Nephron progenitor cell (in vitro differentiated cells): Measurements from ENCODE around the gene GRK3.

Experiments used
- DNase-seq: peaks from one replicate; pipeline ENCODE4 v3.0.0; 2021
- H3K27ac Mint-ChIP-seq: 2 replicates; pipeline ENCODE4 v1.8.0; 2021; ENCODE audit warnings: mild to moderate bottlenecking, moderate library complexity, mixed read lengths
- H3K27me3 Mint-ChIP-seq: 2 replicates; pipeline ENCODE4 v1.8.0; 2021; ENCODE audit warnings: mild to moderate bottlenecking, low read depth, mixed read lengths; ENCODE audit not compliant: poor library complexity
- H3K36me3 Mint-ChIP-seq: 2 replicates; pipeline ENCODE4 v1.8.0; 2021; ENCODE audit warnings: low read depth, mixed read lengths
- H3K4me1 Mint-ChIP-seq: 2 replicates; pipeline ENCODE4 v1.8.0; 2021; ENCODE audit warnings: mixed read lengths
- H3K4me3 Mint-ChIP-seq: 2 replicates; pipeline ENCODE4 v1.8.0; 2021; ENCODE audit warnings: mild to moderate bottlenecking, moderate library complexity, mixed read lengths
- H3K9me3 Mint-ChIP-seq: 2 replicates; pipeline ENCODE4 v1.8.0; 2021; ENCODE audit warnings: mild to moderate bottlenecking, moderate library complexity, mixed read lengths
- CTCF ChIP-seq: fragments of 200-600 bp; sonication (generic); IDR thresholded peaks from 2 replicates; pipeline ENCODE4 v1.5.0; 2021; ENCODE audit warnings: antibody characterized with exemption

GRK3 gene

GRCh38 chr22:25765016-25765367, 200.5 kb downstream of the GRK3 start:
- DNase-seq: no peak
- Mint-ChIP-seq H3K36me3 (peaks cover 5% of the 10 kb centered on the region), H3K27me3 (peaks cover 50% of the 10 kb centered on the region), H3K4me1 (no peaks in the 10 kb centered on the region), H3K27ac (no peak overlapping the region), H3K4me3 (no peak overlapping the region), H3K9me3 (peaks cover 27% of the 10 kb centered on the region)
- TF ChIP-seq CTCF: no peak

- Mint-ChIP-seq H3K9me3 (peaks cover 27% of the 10 kb centered on the region), H3K4me1 (no peaks in the 10 kb centered on the region), H3K27me3 (peaks cover 50% of the 10 kb centered on the region), H3K27ac (no peak overlapping the region), H3K4me3 (no peak overlapping the region), H3K36me3 (peaks cover 5% of the 10 kb centered on the region)
- no peak for TF ChIP-seq CTCF
- no peak for DNase-seq
Observed at GRCh38 chr22:25765801-25766200, 201.3 kb downstream of the GRK3 start.

- Mint-ChIP-seq H3K27ac (no peak overlapping the region), H3K9me3 (peaks cover 27% of the 10 kb centered on the region), H3K27me3 (peaks cover 50% of the 10 kb centered on the region), H3K4me1 (no peaks in the 10 kb centered on the region), H3K4me3 (no peak overlapping the region), H3K36me3 (peaks cover 5% of the 10 kb centered on the region)
- TF ChIP-seq CTCF: no peak
- no peak for DNase-seq
Observed at GRCh38 chr22:25766418-25766817, 201.9 kb downstream of the GRK3 start.

- H3K27me3 Mint-ChIP-seq: peaks cover 34% of the 10 kb centered on the region
- H3K9me3 Mint-ChIP-seq: peaks cover 27% of the 10 kb centered on the region
- no peak overlapping the region for H3K27ac Mint-ChIP-seq
- TF ChIP-seq CTCF: no peak
- DNase-seq: no peak
- no peaks in the 10 kb centered on the region for H3K4me1 Mint-ChIP-seq
- H3K4me3 Mint-ChIP-seq: no peak overlapping the region
- H3K36me3 Mint-ChIP-seq: peaks cover 5% of the 10 kb centered on the region
Observed at GRCh38 chr22:25770333-25770732, 205.9 kb downstream of the GRK3 start.

- H3K4me3 Mint-ChIP-seq: no peak overlapping the region
- no peak for DNase-seq
- H3K9me3 Mint-ChIP-seq: peaks cover 10% of the 10 kb centered on the region
- peaks cover 20% of the 10 kb centered on the region for H3K27me3 Mint-ChIP-seq
- no peak for TF ChIP-seq CTCF
- no peaks in the 10 kb centered on the region for H3K4me1 Mint-ChIP-seq
- H3K27ac Mint-ChIP-seq: no peak overlapping the region
- no peaks in the 10 kb centered on the region for H3K36me3 Mint-ChIP-seq
Observed at GRCh38 chr22:25772288-25772687, 207.8 kb downstream of the GRK3 start.

GRCh38 chr22:25774575-25775026, 210.1 kb downstream of the GRK3 start:
- peak; percentile 75 for TF ChIP-seq CTCF
- H3K4me1 Mint-ChIP-seq: no peaks in the 10 kb centered on the region
- no peak overlapping the region for H3K27ac Mint-ChIP-seq
- DNase-seq: peak; percentile 74
- no peaks in the 10 kb centered on the region for H3K36me3 Mint-ChIP-seq
- peaks cover 3% of the 10 kb centered on the region for H3K9me3 Mint-ChIP-seq
- H3K27me3 Mint-ChIP-seq: peaks cover 10% of the 10 kb centered on the region
- no peak overlapping the region for H3K4me3 Mint-ChIP-seq
